ENCODE results near the gene TTC34.
"Not testable (repeated sequence)": the region's sequence is repeated elsewhere in the genome, so short reads cannot be mapped to it uniquely, and the experiment has no call there.

DNA sequence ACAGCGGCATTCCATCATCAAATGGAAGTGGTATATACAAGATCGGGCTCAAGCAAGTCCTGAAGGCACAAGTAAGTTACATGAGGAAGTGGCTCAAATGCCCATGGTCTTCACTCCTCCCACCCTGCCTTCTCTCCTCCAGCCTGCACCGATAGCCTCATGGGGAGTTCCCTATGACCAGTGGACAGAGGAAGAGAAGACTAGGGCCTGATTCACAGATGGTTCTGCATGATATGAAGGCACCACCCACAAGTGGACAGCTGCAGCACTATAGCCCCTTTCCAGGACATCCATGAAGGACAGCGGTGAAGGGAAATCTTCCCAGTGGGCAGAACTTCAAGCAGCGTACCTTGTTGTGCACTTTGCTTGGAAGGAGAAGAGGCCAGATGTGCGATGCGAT lies 175.7 kb downstream of the TTC34 start:
- not testable (repeated sequence) for TF ChIP-seq ZNF384 (IDR thresholded peaks at IDR 0.05); FOXA1 (IDR thresholded peaks at IDR 0.05); FOXK2 (IDR thresholded peaks at IDR 0.05); SUZ12 (IDR thresholded peaks at IDR 0.05); HDGF (IDR thresholded peaks at IDR 0.05; ENCODE audit: borderline replicate concordance); BHLHE40 (IDR thresholded peaks at IDR 0.05; ENCODE audit: borderline replicate concordance); FOXM1 (IDR thresholded peaks at IDR 0.05; ENCODE audit: borderline replicate concordance); SP1 (IDR thresholded peaks at IDR 0.05); TARDBP (IDR thresholded peaks at IDR 0.05); CTBP1 (IDR thresholded peaks at IDR 0.05; ENCODE audit: borderline replicate concordance)
- TF ChIP-seq, protein P1, sequence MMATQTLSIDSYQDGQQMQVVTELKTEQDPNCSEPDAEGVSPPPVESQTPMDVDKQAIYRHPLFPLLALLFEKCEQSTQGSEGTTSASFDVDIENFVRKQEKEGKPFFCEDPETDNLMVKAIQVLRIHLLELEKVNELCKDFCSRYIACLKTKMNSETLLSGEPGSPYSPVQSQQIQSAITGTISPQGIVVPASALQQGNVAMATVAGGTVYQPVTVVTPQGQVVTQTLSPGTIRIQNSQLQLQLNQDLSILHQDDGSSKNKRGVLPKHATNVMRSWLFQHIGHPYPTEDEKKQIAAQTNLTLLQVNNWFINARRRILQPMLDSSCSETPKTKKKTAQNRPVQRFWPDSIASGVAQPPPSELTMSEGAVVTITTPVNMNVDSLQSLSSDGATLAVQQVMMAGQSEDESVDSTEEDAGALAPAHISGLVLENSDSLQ (IDR thresholded peaks at IDR 0.05) = not testable (repeated sequence)

Data from HEK293T (cell line).